SK-N-SH (cell line): ENCODE measurements around the gene LATS2.

Source experiments
- EP300 ChIP-seq, 2 experiments: IDR thresholded peaks; 2 replicates each; pipeline versions ENCODE4 v1.4.0 to v1.6.1; 2012; ENCODE audit warnings: borderline replicate concordance in 1 of 2, low read depth in 1 of 2, low read length in 1 of 2
- FOSL2 ChIP-seq: IDR thresholded peaks from 2 replicates; pipeline ENCODE4 v1.4.0; 2012; ENCODE audit warnings: low read depth, mild to moderate bottlenecking, moderate library complexity, borderline replicate concordance
- FOXJ3 ChIP-seq: sonication (generic); formaldehyde crosslinking; IDR thresholded peaks from 2 replicates; pipeline ENCODE4 v1.5.1; 2020; ENCODE audit warnings: mild to moderate bottlenecking, missing genetic modification reagents
- GABPA ChIP-seq: IDR thresholded peaks from 2 replicates; pipeline ENCODE4 v1.4.0; 2012; ENCODE audit warnings: low read depth, mild to moderate bottlenecking
- JUND ChIP-seq: IDR thresholded peaks from 2 replicates; pipeline ENCODE4 v1.4.0; 2012
- POLR2AphosphoS5 ChIP-seq: IDR thresholded peaks from 2 replicates; pipeline ENCODE4 v1.6.1; 2012; ENCODE audit warnings: low read depth, low read length
- RXRA ChIP-seq: IDR thresholded peaks from 2 replicates; pipeline ENCODE4 v1.4.0; 2012; ENCODE audit warnings: low read depth, mild to moderate bottlenecking, borderline replicate concordance
- TAF1 ChIP-seq: IDR thresholded peaks from 2 replicates; pipeline ENCODE4 v1.6.1; 2012; ENCODE audit warnings: low read depth, mild to moderate bottlenecking, low read length, moderate library complexity, borderline replicate concordance
- TF ChIP-seq, protein P1 (sequence below): IDR thresholded peaks from 2 replicates; pipeline ENCODE4 v1.4.0; 2012; ENCODE audit warnings: low read depth, borderline replicate concordance
- TF ChIP-seq, protein P2 (sequence below): fragments of 200-600 bp; sonication (generic); IDR thresholded peaks from 2 replicates; pipeline ENCODE4 v1.6.1; 2017; ENCODE audit warnings: antibody characterized with exemption, mild to moderate bottlenecking, moderate library complexity
- TF ChIP-seq, protein P3 (sequence below): fragments of 150-350 bp; IDR thresholded peaks from 2 replicates; pipeline ENCODE4 v1.6.1; 2017; ENCODE audit warnings: antibody characterized with exemption, low read length, low read depth, borderline replicate concordance
- TF ChIP-seq, protein P4 (sequence below): IDR thresholded peaks from 2 replicates; pipeline ENCODE4 v1.4.0; 2012; ENCODE audit warnings: low read depth

DNA sequence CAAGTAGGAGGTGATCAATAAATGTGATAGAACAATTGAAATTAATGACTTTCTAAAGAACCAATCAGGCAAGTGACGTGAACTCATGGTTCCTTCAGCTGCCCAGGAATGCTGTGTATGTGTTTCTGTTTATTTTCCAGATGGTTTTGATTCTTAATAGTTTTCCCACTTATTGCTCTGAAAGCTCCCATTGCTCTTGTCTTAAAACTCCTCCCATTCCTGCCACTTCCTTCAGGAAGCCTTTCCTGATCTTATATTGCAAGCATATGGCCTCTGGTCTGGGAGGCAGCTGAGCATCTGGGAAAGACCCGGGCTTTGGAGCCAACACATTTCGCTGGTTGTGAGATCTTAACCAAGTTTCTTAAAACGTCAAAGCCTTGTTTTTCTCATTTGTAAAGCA is 17.1 kb upstream of the LATS2 start:
- TF ChIP-seq JUND, result no peak
- TF ChIP-seq EP300 (IDR thresholded peaks at IDR 0.05; ENCODE audit: borderline replicate concordance in 1 of 2, low read depth in 1 of 2, low read length in 1 of 2), result no peak
- TF ChIP-seq TAF1, result no peak
- TF ChIP-seq, protein P1, sequence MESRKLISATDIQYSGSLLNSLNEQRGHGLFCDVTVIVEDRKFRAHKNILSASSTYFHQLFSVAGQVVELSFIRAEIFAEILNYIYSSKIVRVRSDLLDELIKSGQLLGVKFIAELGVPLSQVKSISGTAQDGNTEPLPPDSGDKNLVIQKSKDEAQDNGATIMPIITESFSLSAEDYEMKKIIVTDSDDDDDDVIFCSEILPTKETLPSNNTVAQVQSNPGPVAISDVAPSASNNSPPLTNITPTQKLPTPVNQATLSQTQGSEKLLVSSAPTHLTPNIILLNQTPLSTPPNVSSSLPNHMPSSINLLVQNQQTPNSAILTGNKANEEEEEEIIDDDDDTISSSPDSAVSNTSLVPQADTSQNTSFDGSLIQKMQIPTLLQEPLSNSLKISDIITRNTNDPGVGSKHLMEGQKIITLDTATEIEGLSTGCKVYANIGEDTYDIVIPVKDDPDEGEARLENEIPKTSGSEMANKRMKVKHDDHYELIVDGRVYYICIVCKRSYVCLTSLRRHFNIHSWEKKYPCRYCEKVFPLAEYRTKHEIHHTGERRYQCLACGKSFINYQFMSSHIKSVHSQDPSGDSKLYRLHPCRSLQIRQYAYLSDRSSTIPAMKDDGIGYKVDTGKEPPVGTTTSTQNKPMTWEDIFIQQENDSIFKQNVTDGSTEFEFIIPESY, result no peak
- TF ChIP-seq, protein P2, sequence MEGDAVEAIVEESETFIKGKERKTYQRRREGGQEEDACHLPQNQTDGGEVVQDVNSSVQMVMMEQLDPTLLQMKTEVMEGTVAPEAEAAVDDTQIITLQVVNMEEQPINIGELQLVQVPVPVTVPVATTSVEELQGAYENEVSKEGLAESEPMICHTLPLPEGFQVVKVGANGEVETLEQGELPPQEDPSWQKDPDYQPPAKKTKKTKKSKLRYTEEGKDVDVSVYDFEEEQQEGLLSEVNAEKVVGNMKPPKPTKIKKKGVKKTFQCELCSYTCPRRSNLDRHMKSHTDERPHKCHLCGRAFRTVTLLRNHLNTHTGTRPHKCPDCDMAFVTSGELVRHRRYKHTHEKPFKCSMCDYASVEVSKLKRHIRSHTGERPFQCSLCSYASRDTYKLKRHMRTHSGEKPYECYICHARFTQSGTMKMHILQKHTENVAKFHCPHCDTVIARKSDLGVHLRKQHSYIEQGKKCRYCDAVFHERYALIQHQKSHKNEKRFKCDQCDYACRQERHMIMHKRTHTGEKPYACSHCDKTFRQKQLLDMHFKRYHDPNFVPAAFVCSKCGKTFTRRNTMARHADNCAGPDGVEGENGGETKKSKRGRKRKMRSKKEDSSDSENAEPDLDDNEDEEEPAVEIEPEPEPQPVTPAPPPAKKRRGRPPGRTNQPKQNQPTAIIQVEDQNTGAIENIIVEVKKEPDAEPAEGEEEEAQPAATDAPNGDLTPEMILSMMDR, result no peak
- TF ChIP-seq POLR2AphosphoS5, result no peak
- no peak for TF ChIP-seq FOXJ3 (CRISPR knock-in tag)
- TF ChIP-seq FOSL2, result no peak
- TF ChIP-seq RXRA, result no peak
- TF ChIP-seq, protein P3, sequence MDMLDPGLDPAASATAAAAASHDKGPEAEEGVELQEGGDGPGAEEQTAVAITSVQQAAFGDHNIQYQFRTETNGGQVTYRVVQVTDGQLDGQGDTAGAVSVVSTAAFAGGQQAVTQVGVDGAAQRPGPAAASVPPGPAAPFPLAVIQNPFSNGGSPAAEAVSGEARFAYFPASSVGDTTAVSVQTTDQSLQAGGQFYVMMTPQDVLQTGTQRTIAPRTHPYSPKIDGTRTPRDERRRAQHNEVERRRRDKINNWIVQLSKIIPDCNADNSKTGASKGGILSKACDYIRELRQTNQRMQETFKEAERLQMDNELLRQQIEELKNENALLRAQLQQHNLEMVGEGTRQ, result no peak
- no peak for TF ChIP-seq GABPA
- TF ChIP-seq, protein P4, sequence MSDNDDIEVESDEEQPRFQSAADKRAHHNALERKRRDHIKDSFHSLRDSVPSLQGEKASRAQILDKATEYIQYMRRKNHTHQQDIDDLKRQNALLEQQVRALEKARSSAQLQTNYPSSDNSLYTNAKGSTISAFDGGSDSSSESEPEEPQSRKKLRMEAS, result no peak
